ENCODE measurements around the gene MYBPC3. TPM values are rescaled to one million over a fixed set of nuclear protein-coding genes. Genes with fewer than 3 reads are reported as not detected.

The MYBPC3 gene
- total and polyA plus RNA-seq, 2 donors (not counting 1 experiment from before 2014, with no cell fraction given) = not detected

DNA sequence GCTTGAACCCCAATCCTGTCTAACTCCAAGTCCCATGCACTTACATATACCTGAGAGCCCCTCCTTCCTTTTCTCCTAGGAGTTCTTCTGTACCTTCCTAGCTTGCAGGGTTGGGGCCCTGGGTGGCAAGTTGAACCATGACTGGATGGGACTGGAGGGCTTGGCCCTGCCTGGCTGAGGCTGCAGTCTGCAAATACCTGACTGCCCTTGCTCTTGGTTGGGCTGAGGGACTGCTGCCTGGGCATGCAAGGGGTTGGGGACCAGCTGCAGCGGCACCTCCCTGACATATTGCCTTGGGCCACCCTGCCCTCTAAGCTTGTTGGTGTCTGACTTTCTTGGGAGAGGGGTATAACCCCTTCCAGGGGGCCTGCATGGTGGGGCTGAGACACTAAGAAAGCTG lies 46.0 kb upstream of the MYBPC3 start:
- DNase-seq (ENCODE audit: low read depth in 2 of 2) = no peak
- Histone ChIP-seq H4K20me1 (ENCODE audit: control insufficient read depth, extremely low read depth, insufficient read depth, low read length) (no peaks in the 10 kb centered on the region), H3K4me2 (ENCODE audit: extremely low read depth, insufficient read depth, low read length) (no peak overlapping the region), H3K9me3 (ENCODE audit: control insufficient read depth, insufficient read depth, low read depth, low read length) (no peaks in the 10 kb centered on the region), H2AFZ (ENCODE audit: low read length) (no peak overlapping the region), H3K27ac (ENCODE audit: insufficient read depth, low read length) (no peak overlapping the region), H3K4me3 (replicated peaks in 1 of 4; ENCODE audit: control extremely low read depth in 1 of 4, insufficient read depth in 1 of 4, low read depth in 3 of 4, low read length in 4 of 4) (no peak overlapping the region), H3K36me3 (ENCODE audit: control insufficient read depth, insufficient read depth, low read length) (no peaks in the 10 kb centered on the region), H3K27me3 (ENCODE audit: control insufficient read depth, insufficient read depth, low read length) (no peaks in the 10 kb centered on the region), H3K4me1 (ENCODE audit: control insufficient read depth, extremely low read depth, insufficient read depth, low read length) (peaks cover 9% of the 10 kb centered on the region), H3K79me2 (ENCODE audit: control insufficient read depth, insufficient read depth, low read length) (no peaks in the 10 kb centered on the region), H3K9ac (ENCODE audit: insufficient read depth, low read length) (no peak overlapping the region)
- no peak for TF ChIP-seq EZH2 (IDR thresholded peaks at IDR 0.05; ENCODE audit: low read length, missing control alignments)
- TF ChIP-seq, protein P1, sequence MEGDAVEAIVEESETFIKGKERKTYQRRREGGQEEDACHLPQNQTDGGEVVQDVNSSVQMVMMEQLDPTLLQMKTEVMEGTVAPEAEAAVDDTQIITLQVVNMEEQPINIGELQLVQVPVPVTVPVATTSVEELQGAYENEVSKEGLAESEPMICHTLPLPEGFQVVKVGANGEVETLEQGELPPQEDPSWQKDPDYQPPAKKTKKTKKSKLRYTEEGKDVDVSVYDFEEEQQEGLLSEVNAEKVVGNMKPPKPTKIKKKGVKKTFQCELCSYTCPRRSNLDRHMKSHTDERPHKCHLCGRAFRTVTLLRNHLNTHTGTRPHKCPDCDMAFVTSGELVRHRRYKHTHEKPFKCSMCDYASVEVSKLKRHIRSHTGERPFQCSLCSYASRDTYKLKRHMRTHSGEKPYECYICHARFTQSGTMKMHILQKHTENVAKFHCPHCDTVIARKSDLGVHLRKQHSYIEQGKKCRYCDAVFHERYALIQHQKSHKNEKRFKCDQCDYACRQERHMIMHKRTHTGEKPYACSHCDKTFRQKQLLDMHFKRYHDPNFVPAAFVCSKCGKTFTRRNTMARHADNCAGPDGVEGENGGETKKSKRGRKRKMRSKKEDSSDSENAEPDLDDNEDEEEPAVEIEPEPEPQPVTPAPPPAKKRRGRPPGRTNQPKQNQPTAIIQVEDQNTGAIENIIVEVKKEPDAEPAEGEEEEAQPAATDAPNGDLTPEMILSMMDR (conservative IDR thresholded peaks at IDR 0.05 in 1 of 2, IDR thresholded peaks at IDR 0.05 in 1 of 2; ENCODE audit: low read depth in 1 of 2, low read length in 2 of 2) = no peak

- H4K20me1 ChIP-seq (ENCODE audit: control insufficient read depth, extremely low read depth, insufficient read depth, low read length) = no peaks in the 10 kb centered on the region
- peaks cover 10% of the 10 kb centered on the region for H3K4me1 ChIP-seq (ENCODE audit: control insufficient read depth, extremely low read depth, insufficient read depth, low read length)
- H3K27me3 ChIP-seq (ENCODE audit: control insufficient read depth, insufficient read depth, low read length) = no peaks in the 10 kb centered on the region
- no peak overlapping the region for H3K4me2 ChIP-seq (ENCODE audit: extremely low read depth, insufficient read depth, low read length)
- no peak overlapping the region for H2AFZ ChIP-seq (ENCODE audit: low read length)
- DNase-seq (ENCODE audit: low read depth in 2 of 2) = no peak
- no peak overlapping the region for H3K9ac ChIP-seq (ENCODE audit: insufficient read depth, low read length)
- no peaks in the 10 kb centered on the region for H3K36me3 ChIP-seq (ENCODE audit: control insufficient read depth, insufficient read depth, low read length)
- no peak overlapping the region for H3K27ac ChIP-seq (ENCODE audit: insufficient read depth, low read length)
- no peak overlapping the region for H3K4me3 ChIP-seq (replicated peaks in 1 of 4; ENCODE audit: control extremely low read depth in 1 of 4, insufficient read depth in 1 of 4, low read depth in 3 of 4, low read length in 4 of 4)
- no peak for TF ChIP-seq EZH2 (IDR thresholded peaks at IDR 0.05; ENCODE audit: low read length, missing control alignments)
- TF ChIP-seq, protein P1 (conservative IDR thresholded peaks at IDR 0.05 in 1 of 2, IDR thresholded peaks at IDR 0.05 in 1 of 2; ENCODE audit: low read depth in 1 of 2, low read length in 2 of 2) = no peak
- H3K79me2 ChIP-seq (ENCODE audit: control insufficient read depth, insufficient read depth, low read length) = no peaks in the 10 kb centered on the region
- no peaks in the 10 kb centered on the region for H3K9me3 ChIP-seq (ENCODE audit: control insufficient read depth, insufficient read depth, low read depth, low read length)
These were observed 45.5 kb upstream of the MYBPC3 start for GRCh38 chr11:47398011-47398410.

GRCh38 chr11:47396049-47396320 lies 43.5 kb upstream of the MYBPC3 start:
- H4K20me1 ChIP-seq (ENCODE audit: control insufficient read depth, extremely low read depth, insufficient read depth, low read length) = no peaks in the 10 kb centered on the region
- H3K4me1 ChIP-seq (ENCODE audit: control insufficient read depth, extremely low read depth, insufficient read depth, low read length) = peaks cover 10% of the 10 kb centered on the region
- H3K9me3 ChIP-seq (ENCODE audit: control insufficient read depth, insufficient read depth, low read depth, low read length) = no peaks in the 10 kb centered on the region
- H3K79me2 ChIP-seq (ENCODE audit: control insufficient read depth, insufficient read depth, low read length) = no peaks in the 10 kb centered on the region
- no peak overlapping the region for H3K4me3 ChIP-seq (replicated peaks in 1 of 4; ENCODE audit: control extremely low read depth in 1 of 4, insufficient read depth in 1 of 4, low read depth in 3 of 4, low read length in 4 of 4)
- no peak overlapping the region for H2AFZ ChIP-seq (ENCODE audit: low read length)
- no peak overlapping the region for H3K9ac ChIP-seq (ENCODE audit: insufficient read depth, low read length)
- H3K27ac ChIP-seq (ENCODE audit: insufficient read depth, low read length) = no peak overlapping the region
- no peaks in the 10 kb centered on the region for H3K36me3 ChIP-seq (ENCODE audit: control insufficient read depth, insufficient read depth, low read length)
- no peak overlapping the region for H3K4me2 ChIP-seq (ENCODE audit: extremely low read depth, insufficient read depth, low read length)
- TF ChIP-seq, protein P1 (conservative IDR thresholded peaks at IDR 0.05 in 1 of 2, IDR thresholded peaks at IDR 0.05 in 1 of 2; ENCODE audit: low read depth in 1 of 2, low read length in 2 of 2) = no peak
- TF ChIP-seq EZH2 (IDR thresholded peaks at IDR 0.05; ENCODE audit: low read length, missing control alignments) = no peak
- no peaks in the 10 kb centered on the region for H3K27me3 ChIP-seq (ENCODE audit: control insufficient read depth, insufficient read depth, low read length)
- no peak for DNase-seq (ENCODE audit: low read depth in 2 of 2)
